Liver (tissue), 9 donors: ENCODE measurements around the gene PRKCH. TPM values are rescaled to one million over a fixed set of nuclear protein-coding genes. Genes with fewer than 3 reads are reported as not detected.

ENCODE experiments used
- DNase-seq: peaks from one replicate; pipeline ENCODE4 v3.0.0-alpha.2; 2017; ENCODE audit warnings: low spot score
- H3K27ac ChIP-seq, 2 donors: one replicate each; pipeline ENCODE4 v1.7.0; 2013; ENCODE audit warnings: inconsistent platforms in 2 of 2, low read length in 2 of 2, control low read depth in 1 of 2, low read depth in 1 of 2, mild to moderate bottlenecking in 1 of 2
- H3K27me3 ChIP-seq, 4 donors: one replicate each; pipeline versions ENCODE4 v1.6.1 to v1.7.0; 2013; ENCODE audit warnings: low read length in 3 of 4, inconsistent platforms in 1 of 4, mild to moderate bottlenecking in 1 of 4, moderate library complexity in 1 of 4; ENCODE audit not compliant: control insufficient read depth in 4 of 4, insufficient read depth in 4 of 4
- H3K36me3 ChIP-seq, 4 donors: one replicate each; pipeline versions ENCODE4 v1.6.1 to v1.7.0; 2013; ENCODE audit warnings: low read length in 3 of 4, mild to moderate bottlenecking in 3 of 4, low read depth in 1 of 4, moderate library complexity in 1 of 4; ENCODE audit not compliant: control insufficient read depth in 4 of 4, insufficient read depth in 3 of 4
- H3K4me1 ChIP-seq, 4 donors: one replicate each; pipeline versions ENCODE4 v1.6.1 to v1.7.0; 2013; ENCODE audit warnings: low read length in 3 of 4, mild to moderate bottlenecking in 3 of 4, moderate library complexity in 1 of 4; ENCODE audit not compliant: control insufficient read depth in 4 of 4, insufficient read depth in 4 of 4
- H3K4me3 ChIP-seq, 3 donors: one replicate each; pipeline versions ENCODE4 v1.6.1 to v1.7.0; 2013; ENCODE audit warnings: low read length in 3 of 3, control low read depth in 1 of 3, low read depth in 1 of 3, mild to moderate bottlenecking in 1 of 3
- H3K9ac ChIP-seq, 2 donors: one replicate each; pipeline ENCODE4 v1.7.0; 2013; ENCODE audit warnings: low read length in 2 of 2, mild to moderate bottlenecking in 2 of 2, moderate library complexity in 2 of 2, control low read depth in 1 of 2, low read depth in 1 of 2
- H3K9me3 ChIP-seq, 4 donors: one replicate each; pipeline versions ENCODE4 v1.6.1 to v1.7.0; 2013; ENCODE audit warnings: low read length in 3 of 4; ENCODE audit not compliant: control insufficient read depth in 4 of 4
- ATF3 ChIP-seq: IDR thresholded peaks from 2 replicates; pipeline ENCODE4 v1.6.1; 2016; ENCODE audit warnings: antibody characterized with exemption
- EGR1 ChIP-seq, 2 donors: IDR thresholded peaks; 2 replicates each; pipeline ENCODE4 v1.6.1; 2016 to 2018; ENCODE audit warnings: antibody characterized with exemption in 2 of 2, low read depth in 2 of 2
- FOXA1 ChIP-seq: IDR thresholded peaks from 2 replicates; pipeline ENCODE4 v1.6.1; 2016; ENCODE audit warnings: antibody characterized with exemption
- FOXA2 ChIP-seq: IDR thresholded peaks from 2 replicates; pipeline ENCODE4 v1.6.1; 2016; ENCODE audit warnings: antibody characterized with exemption
- GABPA ChIP-seq, 2 donors: IDR thresholded peaks in 1 of 2; conservative IDR thresholded peaks in 1 of 2; 2 replicates each; pipeline ENCODE4 v1.6.1; 2016; ENCODE audit warnings: antibody characterized with exemption in 2 of 2, mild to moderate bottlenecking in 1 of 2, moderate library complexity in 1 of 2
- HNF4A ChIP-seq, 2 donors: conservative IDR thresholded peaks; 2 replicates each; pipeline ENCODE4 v1.6.1; 2016; ENCODE audit warnings: antibody characterized with exemption in 2 of 2, mild to moderate bottlenecking in 2 of 2
- HNF4G ChIP-seq: IDR thresholded peaks from 2 replicates; pipeline ENCODE4 v1.6.1; 2016; ENCODE audit warnings: antibody characterized with exemption
- JUND ChIP-seq, 2 donors: IDR thresholded peaks; 2 replicates each; pipeline ENCODE4 v1.6.1; 2016; ENCODE audit warnings: antibody characterized with exemption in 2 of 2
- MAX ChIP-seq: IDR thresholded peaks from 2 replicates; pipeline ENCODE4 v1.6.1; 2016; ENCODE audit warnings: antibody characterized with exemption
- NR2F2 ChIP-seq: IDR thresholded peaks from 2 replicates; pipeline ENCODE4 v1.6.1; 2016; ENCODE audit warnings: antibody characterized with exemption
- RAD21 ChIP-seq, 2 donors: IDR thresholded peaks; 2 replicates each; pipeline ENCODE4 v1.6.1; 2016; ENCODE audit warnings: antibody characterized with exemption in 2 of 2, mild to moderate bottlenecking in 2 of 2
- REST ChIP-seq: IDR thresholded peaks from 2 replicates; pipeline ENCODE4 v1.6.1; 2016; ENCODE audit warnings: antibody characterized with exemption, mild to moderate bottlenecking
- RXRA ChIP-seq, 2 donors: IDR thresholded peaks; 2 replicates each; pipeline ENCODE4 v1.6.1; 2017 to 2018; ENCODE audit warnings: antibody characterized with exemption in 2 of 2, mild to moderate bottlenecking in 1 of 2
- SP1 ChIP-seq: IDR thresholded peaks from 2 replicates; pipeline ENCODE4 v1.6.1; 2018; ENCODE audit warnings: antibody characterized with exemption, mild to moderate bottlenecking
- TAF1 ChIP-seq: conservative IDR thresholded peaks from 2 replicates; pipeline ENCODE4 v1.6.1; 2016; ENCODE audit warnings: antibody characterized with exemption, mild to moderate bottlenecking
- YY1 ChIP-seq: IDR thresholded peaks from 2 replicates; pipeline ENCODE4 v1.6.1; 2016; ENCODE audit warnings: antibody characterized with exemption, mild to moderate bottlenecking
- WGBS: extraction: QIAGEN DNeasy Blood & Tissue Kit; methylation state at CpG from one replicate; pipeline ENCODE4 v1.1.7; 2013; 5-methylcytosine and 5-hydroxymethylcytosine counted together
- polyA plus RNA-seq, 2 donors: library from polyadenylated mRNA; stranded (reverse) in 1 of 2; unstranded in 1 of 2; fragments of 200-250 nt in 1 of 2; fragments of >200 nt in 1 of 2; fragmentation: Nextera tagmentation in 1 of 2; extraction: Ambion mirVana in 1 of 2; gene quantifications; one replicate each; pipeline versions ENCODE4 v1.2.1 to v1.2.3, GENCODE V29; 2013 to 2015
- total RNA-seq, 2 donors: library from RNA; depleted of rRNA; stranded (reverse); fragments of >200 nt; gene quantifications; one replicate each; pipeline ENCODE4 v1.2.3, GENCODE V29; 2014
- TF ChIP-seq, protein P1 (sequence below): IDR thresholded peaks from 2 replicates; pipeline ENCODE4 v1.6.1; 2016; ENCODE audit warnings: antibody characterized with exemption
- TF ChIP-seq, protein P2 (sequence below): fragments of 150-350 bp; IDR thresholded peaks from 2 replicates; pipeline ENCODE4 v1.5.1; 2017; ENCODE audit warnings: improper control_type of control experiment, low read depth, low read length; ENCODE audit not compliant: missing input control
- donor health status: healthy.
- donor health status: healthy.
- donor health status: healthy.
- donor health status: healthy.
- donor health status: healthy.

The PRKCH gene
- total and polyA plus RNA-seq, 4 donors: 3.9 to 13.7 (median 7.0) TPM

GRCh38 chr14:61421212-61421923, 100.0 kb downstream of the PRKCH start (continued):
- no peak for TF ChIP-seq EGR1 (IDR thresholded peaks at IDR 0.05; ENCODE audit: low read depth in 2 of 2)
- TF ChIP-seq RXRA (IDR thresholded peaks at IDR 0.05): no peak
- TF ChIP-seq GABPA (IDR thresholded peaks at IDR 0.05 in 1 of 2, conservative IDR thresholded peaks at IDR 0.05 in 1 of 2): no peak
- TF ChIP-seq HNF4A (conservative IDR thresholded peaks at IDR 0.05): no peak
- no peak for TF ChIP-seq RAD21 (IDR thresholded peaks at IDR 0.05)
- no peak for TF ChIP-seq MAX
- no peak for TF ChIP-seq ATF3
- no peak for TF ChIP-seq JUND (IDR thresholded peaks at IDR 0.05)
- no peak for TF ChIP-seq FOXA2
- TF ChIP-seq NR2F2: no peak
- TF ChIP-seq SP1: no peak
- TF ChIP-seq YY1: no peak
- no peak for TF ChIP-seq HNF4G

GRCh38 chr14:61426048-61426447, 104.7 kb downstream of the PRKCH start:
- WGBS: 56% methylated on average over 1 of the region's 1 CpG
- no peak overlapping the region for H3K27ac ChIP-seq

More at GRCh38 chr14:61426048-61426447, 104.7 kb downstream of the PRKCH start:
- Histone ChIP-seq H3K27me3 (no peaks in the 10 kb centered on the region), H3K36me3 (peaks cover 0 to 2% (median 0%) of the 10 kb centered on the region in 4 donors), H3K4me1 (no peaks in the 10 kb centered on the region), H3K9ac (no peak overlapping the region), H3K9me3 (no peaks in the 10 kb centered on the region), H3K4me3 (no peak overlapping the region)
- TF ChIP-seq HNF4G (no peak), ATF3 (no peak), RXRA (IDR thresholded peaks at IDR 0.05) (no peak), JUND (IDR thresholded peaks at IDR 0.05) (no peak), TAF1 (no peak), RAD21 (IDR thresholded peaks at IDR 0.05) (no peak), HNF4A (conservative IDR thresholded peaks at IDR 0.05) (no peak), FOXA2 (no peak), YY1 (no peak), REST (no peak), FOXA1 (no peak), NR2F2 (no peak), MAX (no peak), GABPA (IDR thresholded peaks at IDR 0.05 in 1 of 2, conservative IDR thresholded peaks at IDR 0.05 in 1 of 2) (no peak), EGR1 (IDR thresholded peaks at IDR 0.05; ENCODE audit: low read depth in 2 of 2) (no peak), SP1 (no peak)
- TF ChIP-seq, protein P1, sequence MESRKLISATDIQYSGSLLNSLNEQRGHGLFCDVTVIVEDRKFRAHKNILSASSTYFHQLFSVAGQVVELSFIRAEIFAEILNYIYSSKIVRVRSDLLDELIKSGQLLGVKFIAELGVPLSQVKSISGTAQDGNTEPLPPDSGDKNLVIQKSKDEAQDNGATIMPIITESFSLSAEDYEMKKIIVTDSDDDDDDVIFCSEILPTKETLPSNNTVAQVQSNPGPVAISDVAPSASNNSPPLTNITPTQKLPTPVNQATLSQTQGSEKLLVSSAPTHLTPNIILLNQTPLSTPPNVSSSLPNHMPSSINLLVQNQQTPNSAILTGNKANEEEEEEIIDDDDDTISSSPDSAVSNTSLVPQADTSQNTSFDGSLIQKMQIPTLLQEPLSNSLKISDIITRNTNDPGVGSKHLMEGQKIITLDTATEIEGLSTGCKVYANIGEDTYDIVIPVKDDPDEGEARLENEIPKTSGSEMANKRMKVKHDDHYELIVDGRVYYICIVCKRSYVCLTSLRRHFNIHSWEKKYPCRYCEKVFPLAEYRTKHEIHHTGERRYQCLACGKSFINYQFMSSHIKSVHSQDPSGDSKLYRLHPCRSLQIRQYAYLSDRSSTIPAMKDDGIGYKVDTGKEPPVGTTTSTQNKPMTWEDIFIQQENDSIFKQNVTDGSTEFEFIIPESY: no peak
- TF ChIP-seq, protein P2, sequence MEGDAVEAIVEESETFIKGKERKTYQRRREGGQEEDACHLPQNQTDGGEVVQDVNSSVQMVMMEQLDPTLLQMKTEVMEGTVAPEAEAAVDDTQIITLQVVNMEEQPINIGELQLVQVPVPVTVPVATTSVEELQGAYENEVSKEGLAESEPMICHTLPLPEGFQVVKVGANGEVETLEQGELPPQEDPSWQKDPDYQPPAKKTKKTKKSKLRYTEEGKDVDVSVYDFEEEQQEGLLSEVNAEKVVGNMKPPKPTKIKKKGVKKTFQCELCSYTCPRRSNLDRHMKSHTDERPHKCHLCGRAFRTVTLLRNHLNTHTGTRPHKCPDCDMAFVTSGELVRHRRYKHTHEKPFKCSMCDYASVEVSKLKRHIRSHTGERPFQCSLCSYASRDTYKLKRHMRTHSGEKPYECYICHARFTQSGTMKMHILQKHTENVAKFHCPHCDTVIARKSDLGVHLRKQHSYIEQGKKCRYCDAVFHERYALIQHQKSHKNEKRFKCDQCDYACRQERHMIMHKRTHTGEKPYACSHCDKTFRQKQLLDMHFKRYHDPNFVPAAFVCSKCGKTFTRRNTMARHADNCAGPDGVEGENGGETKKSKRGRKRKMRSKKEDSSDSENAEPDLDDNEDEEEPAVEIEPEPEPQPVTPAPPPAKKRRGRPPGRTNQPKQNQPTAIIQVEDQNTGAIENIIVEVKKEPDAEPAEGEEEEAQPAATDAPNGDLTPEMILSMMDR: no peak
- DNase-seq: no peak
